Stimulated activated CD4-positive, alpha-beta T cell treated with anti-CD3 and anti-CD28 coated beads, Interleukin-15, amount 100 ng/mL, for 1 hour (primary cell): ENCODE measurements around the gene USP48.
A peak's percentile ranks its signal among the peaks of the same experiment; 100 is the strongest.

Experiments used
- DNase-seq, 2 donors: peaks; one replicate each; pipeline ENCODE4 v3.0.0-alpha.2; 2020; ENCODE audit warnings: low read depth in 1 of 2, low spot score in 1 of 2

Gene USP48

DNA sequence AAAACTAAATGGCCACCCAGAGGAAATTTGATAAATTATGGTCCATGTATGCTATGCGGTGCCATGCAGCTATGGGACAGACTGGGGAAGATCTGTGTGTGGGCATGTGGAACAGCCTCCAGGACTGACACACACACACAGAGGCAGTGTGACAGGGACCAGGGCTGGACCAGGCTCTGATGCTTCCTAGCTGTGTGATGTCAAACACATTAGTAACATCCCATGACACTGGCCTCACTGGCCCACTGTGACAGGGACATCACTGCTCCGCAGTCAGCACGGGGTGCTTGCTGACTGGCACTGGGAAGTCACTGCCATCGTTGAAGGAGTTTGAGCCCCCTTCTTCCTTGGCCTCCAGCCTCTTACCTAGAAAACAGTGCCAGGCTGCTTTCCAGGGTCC, 127.7 kb downstream of the USP48 start:
- no peak for DNase-seq

DNA sequence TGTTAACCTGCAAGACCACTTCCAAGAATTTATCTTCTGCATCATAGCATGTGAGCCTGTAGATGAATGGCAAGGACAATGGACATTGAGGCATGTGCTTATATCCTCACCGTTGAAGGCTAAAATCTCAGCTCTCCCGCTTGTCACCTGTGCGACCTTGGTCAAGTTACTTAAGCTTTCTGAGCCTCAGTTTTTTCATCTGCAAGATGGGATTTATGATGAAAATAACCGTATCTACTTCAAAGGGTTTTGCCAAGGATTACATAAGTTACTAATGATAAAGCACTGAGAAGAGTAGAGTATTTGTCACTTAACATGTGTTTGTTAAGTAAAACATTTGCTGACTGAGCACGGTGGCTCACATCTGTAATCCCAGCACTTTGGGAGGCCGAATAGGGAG, 128.7 kb downstream of the USP48 start:
- DNase-seq, result no peak

DNA sequence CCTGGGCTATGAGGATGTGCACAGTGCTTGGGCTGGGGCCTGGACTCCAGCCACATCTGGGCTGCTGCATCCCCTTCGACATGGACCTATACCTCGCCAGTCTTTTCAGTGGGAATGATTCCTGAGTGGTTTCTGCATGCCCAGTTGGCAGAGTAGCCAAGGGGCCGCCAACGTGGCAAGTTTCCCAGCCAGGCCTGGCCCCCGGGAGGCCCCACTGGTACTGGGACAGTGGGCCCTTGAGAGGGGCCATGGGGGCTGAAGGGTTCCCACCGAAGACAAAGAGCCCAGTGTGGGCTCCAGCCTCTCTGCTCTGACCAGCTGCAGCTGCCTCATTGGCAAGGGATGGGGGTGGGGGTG, 129.2 kb downstream of the USP48 start:
- DNase-seq, result no peak

DNA sequence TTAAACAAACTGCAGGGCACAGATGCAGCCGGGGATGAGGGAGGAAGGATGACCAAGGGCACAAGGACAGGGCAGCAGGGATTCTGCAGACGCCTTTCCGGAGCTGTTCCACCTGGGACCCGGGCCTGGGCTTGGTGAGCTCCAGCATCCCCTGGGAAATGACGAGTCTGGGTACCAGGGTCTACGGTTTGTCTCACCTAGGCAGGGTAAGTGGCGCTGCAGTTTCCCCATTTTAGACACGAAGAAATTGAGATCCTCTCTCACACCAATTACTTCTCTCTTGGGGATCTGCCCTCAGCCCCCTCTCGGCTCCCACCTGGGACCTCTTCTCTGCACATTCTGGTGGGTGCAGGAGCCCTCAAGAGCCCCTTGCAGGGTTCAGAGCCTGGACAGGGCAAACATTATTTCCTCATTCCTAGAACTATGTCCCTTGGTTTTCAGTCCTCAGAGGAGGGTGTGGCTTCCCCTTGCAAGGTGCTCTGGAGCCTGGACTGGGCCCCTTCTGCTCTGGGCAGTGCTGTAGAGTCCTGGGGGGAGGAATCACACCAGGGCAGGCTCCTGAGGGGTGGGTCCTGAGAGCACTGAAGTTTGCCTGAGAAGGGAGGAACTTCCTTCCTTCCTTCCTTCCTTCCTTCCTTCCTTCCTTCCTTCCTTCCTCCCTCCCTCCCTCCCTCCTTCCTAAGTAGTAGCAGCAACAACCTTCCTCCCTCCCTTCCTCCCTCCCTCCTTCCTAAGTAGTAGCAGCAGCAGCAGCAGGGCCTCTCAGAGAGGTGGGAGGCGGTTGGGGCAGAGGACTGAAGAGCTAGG, 129.8 kb downstream of the USP48 start:
- DNase-seq, result no peak

DNA sequence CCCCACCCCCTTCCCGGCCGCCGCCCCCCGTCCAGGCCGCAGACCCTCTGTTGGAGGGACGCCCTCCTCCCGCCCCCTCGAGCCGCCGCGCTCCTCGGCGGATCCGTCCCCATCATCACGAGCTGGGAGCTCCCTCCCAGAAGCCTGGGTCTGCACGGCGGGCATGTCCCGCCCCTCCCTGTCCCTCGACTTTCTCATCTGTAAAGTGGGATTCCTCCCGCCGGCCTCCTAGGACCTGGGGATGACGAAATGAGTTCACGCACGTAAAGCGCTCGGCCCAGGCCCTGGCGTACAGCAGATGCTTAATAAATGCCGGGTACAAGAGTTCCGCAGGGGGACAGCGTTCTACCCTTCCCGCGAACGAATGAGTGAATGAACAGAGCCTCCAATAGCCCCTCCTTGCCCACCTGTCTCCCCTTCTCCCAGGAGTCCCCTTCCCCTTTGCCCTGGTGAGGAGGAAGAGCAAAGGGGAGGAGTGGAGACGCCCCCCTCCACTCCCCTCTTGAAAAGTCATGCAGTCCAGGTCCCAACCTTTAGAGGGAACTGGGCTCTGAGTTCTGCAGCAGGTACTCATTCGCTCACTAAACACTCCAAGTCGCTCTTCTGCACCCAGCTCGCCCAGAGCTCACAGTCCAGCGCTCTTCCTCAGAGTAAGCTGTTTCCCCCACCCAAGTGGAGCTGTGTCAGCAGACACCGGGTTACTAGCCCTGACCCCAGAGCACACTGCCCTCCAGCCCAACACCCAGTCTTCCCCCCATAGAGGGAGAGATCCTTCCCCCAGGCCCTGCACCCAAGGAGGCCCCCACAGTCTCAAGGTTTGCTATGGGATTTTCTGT, 130.6 kb downstream of the USP48 start:
- DNase-seq, result no peak

DNA sequence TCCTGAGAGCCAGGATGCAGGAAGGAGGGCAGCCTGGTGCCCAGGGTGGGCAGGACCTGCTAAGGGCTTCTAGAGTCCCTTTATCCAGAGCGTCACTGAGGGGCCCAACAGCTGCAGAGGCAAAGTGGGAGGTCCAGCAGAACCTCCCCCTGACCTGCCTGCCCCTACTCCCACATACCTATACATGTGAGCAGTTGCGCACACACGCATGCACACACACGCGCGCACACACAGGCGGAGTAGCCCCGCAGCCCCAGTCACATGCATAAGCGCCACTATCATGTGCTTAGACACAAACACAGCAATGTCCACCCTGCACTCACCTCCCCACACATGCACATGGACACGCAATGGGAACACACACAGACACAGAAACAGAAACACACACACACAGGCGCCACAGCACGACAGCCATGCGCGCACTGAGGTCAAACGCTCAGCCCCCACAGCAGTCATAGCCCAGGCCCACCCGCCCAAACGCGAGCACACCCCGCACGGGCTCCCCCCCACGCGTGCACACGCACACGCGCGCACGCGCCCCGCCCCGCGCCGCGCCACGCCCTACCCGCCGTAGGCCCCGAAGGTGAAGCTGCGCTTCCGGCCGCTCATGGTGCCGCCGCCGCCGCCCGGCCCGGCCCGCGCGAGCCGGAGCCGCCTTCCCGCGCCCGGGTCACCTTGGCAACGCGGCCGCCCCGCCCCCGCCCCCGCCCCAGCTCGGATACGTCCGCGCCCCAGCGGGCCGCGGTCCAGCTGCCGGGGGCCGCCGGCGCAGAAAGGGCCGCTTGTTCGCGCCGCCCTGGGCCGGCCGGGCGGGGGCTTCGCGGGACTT, 131.5 kb downstream of the USP48 start:
- peak in 1 of 2 donors; percentile 9 for DNase-seq

DNA sequence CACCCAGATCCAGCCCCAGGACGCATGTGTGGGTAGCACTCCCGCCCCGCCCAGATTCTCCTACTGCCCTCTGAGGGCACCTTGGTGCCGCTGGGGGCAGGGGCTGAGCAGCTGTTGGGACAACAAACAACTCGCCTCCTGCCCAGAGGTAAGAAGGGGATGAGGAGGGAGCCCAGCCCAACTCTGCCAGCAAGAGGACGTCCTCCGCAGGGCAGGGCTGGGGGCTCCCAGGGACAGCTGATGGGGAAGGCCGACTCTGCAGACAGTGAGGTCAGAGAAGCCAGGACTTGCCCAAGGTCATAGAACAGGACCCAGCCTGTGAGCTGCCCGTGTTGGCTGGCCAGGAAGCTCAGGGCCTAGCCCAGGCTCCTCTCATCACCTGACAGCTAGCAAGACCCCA, 132.5 kb downstream of the USP48 start:
- DNase-seq, result no peak

DNA sequence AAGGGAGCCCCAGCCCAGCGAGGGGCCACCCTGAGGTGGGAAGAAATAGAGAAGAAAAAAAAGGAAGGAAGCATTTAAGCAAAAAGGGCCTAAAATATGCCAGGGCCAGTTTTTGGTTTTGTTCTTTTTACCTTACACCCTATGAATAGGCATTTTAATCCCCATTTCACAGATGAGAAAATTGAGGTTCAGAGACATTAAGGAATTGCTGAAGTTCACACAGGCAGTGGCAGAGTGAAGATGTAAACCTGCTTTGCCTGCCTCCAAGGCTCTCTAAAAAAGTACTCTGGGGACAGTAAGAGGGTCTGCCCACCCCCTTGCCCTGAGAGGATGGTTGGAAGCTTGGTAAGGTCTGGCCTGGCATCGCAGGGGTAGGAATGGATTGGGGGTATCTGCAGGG, 133.6 kb downstream of the USP48 start:
- DNase-seq, result no peak

DNA sequence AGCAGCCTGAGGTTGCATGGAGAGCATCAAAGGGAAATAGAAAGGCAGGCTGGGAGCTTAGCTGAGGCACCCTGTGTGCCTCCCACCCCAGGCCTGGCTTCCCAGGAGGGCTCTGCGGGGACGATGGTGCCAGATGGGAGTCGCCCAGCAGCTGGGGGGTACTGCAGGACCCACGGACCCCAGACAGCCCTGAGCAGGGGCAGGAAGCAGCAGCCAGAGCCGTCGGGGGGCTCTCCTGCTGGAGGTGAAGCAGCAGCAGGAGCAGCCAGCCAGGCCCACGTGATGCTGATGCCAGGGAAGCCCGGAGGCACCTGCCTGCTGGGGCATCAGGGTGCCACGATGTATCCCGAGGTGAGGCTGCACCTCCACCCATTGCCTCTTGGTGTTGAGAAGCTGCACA, 134.2 kb downstream of the USP48 start:
- DNase-seq, result no peak

DNA sequence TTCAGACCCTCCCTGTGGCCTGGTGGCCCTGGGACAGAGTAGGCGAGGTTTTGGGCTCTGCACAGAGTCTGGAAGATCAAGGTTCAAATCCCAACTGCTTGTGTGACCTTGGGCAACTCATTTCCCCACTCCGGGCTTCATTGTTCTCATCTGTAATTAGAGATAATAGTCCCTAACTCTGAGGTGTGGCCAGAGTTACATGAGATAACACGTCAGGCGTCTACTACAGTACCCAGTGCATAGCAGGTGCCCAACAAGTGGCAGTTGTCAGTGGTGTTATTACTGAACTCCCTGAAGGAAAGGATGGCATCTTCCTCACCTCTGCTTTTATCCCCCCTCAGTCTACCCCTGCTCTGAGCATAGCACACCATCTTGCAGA, 134.6 kb downstream of the USP48 start:
- no peak for DNase-seq

DNA sequence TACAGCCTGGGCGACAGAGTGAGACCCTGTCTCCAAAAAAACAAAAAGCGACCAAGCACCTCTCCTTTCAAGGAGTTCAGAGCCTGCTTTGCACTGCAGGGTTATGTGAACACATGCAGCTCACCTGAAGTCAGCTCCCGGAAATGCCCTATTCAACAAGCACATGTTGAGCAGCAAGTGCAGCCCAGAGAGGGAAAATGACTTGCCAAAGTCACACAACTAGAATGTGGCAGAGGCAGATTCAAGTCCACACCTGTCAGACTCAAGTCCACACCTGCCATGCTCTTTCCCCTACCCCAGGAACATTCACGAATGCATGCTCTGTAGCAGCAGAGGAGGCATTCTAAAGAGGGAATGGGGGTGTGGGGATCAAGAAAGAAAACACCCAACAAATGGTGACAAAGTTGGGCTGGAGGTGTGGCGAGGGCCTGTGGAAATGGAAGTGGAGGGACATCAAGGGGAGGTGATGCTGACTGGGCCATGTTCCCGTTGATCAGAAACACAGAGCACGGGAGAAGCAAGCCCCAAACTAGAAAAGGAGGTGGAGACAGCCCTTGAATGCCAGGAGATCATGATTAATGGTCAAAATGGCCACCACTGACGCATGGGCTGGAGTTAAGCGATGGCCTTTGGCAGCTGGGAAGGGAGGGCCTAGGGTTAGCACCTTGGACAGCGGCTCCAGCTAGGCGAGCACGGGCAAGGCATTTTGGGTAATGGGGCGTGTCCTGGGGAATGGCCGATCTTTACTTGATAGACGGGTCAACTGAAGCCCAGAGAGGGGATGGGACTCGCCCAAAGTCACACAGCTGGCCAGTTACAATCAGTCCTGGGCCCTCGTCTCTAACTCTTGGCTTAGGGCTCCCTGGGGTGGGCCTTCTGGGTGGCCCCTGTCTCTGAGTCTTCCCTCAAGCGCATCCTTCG, 135.3 kb downstream of the USP48 start:
- DNase-seq, result no peak

DNA sequence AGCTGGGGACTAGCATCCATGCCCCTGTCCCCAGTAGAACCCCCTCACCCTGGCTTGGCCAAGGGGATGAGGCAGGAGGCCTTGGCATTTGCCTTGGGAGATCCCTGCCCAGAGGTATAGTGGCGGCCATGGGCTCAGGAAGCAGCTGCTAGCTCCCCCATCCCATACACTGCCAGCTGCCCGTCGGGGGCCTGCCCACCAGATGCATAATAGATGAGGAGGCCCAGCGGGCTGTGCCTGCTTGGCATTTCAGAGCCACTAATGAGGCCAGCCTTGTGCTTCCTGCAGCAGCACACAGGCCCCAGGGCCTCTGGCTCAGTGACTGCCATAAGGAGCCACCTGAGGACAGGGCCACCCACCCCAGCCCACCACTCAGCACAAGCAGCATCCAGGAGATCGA, 137.4 kb downstream of the USP48 start:
- DNase-seq, result no peak

DNA sequence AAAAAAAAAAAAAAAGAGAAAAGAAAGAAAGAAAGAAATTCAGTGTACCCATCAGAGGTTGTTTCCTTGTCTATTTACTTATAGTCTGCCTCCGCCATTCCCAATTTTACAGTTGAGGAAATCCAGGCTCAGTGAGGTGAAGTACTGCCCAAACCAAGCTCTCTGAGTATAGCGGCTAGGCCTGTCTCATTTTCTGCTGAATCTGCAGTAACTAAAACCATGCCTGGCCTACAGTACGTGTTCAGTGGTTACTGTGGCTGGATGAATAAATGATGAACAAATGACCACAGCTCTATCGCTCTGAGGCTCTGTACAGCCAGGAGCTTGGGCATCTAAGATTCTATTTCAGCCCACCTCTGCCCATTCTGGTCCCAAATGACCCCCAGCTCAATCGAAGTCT, 138.0 kb downstream of the USP48 start:
- DNase-seq, result no peak

DNA sequence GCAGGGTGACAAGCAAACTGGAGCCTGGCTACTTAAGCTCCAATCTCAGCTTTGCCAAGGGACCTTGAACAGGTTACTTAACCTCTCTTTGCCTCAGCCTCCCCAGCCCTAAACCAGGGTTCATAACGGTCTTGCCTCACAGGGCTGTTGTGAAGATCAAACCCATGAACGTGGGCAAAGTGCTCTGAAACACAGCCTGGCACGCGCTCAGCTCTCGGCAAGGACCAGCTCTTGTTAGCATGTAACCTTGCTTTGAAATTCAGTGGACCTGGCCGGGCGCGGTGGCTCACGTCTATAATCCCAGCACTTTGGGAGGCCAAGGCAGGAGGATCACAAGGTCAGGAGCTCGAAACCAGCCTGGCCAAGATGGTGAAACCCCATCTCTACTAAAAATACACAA, 138.6 kb downstream of the USP48 start:
- DNase-seq, result no peak

DNA sequence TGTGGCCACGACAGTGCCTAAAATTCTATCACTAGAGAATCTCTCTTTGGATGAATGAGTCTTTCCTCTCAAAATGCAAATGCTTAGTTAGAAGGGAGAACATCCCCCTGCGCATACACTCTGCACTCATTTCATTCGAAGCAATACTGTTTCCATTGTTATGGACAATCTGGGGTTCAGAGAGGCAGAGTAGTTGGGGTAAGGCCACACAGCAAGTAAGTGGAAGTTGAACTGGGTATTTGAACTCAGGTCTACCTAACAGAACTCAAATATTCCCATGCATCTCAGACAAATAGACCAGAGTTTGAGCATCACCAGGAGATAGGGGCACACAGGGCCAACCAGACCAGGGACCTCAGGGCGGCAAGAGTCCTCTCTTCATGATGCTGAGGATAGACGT, 139.3 kb downstream of the USP48 start:
- no peak for DNase-seq

DNA sequence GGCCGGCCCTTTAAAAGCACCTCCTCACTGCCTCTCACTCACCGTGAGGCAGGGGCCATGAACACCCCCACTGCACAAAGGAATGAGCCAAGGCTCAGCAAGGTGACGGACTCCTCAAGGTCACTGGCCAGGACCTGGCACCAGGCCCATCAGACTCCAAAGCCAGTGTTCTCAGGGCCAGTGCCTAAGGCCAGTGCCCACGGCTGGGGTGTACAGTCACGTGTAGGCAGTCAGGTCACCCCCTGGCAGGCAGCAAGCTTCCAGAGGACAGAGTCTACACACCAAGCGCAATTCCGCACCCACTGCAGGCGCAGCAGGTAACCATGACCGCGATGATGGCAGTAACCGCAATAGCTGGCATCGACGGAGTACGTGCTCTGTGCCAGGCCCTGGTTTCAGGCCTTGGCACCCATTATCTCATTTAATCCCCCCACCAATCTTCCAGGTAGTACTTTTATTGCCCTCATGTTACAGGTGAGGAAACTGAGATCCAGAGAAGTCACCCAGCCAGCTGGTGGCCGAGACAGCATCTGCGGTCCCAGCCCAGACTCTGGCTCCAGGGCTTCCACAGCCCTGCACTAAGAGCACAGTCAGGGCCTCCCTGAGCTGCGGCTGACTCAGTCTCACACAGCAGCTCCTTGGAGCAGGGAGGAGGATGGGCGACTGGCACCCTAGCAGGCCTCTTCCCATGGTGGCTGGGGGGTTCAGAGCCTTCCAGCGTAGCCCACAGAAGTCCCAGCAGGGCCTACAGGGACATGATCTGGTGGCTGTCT, 140.8 kb downstream of the USP48 start:
- DNase-seq, result no peak

DNA sequence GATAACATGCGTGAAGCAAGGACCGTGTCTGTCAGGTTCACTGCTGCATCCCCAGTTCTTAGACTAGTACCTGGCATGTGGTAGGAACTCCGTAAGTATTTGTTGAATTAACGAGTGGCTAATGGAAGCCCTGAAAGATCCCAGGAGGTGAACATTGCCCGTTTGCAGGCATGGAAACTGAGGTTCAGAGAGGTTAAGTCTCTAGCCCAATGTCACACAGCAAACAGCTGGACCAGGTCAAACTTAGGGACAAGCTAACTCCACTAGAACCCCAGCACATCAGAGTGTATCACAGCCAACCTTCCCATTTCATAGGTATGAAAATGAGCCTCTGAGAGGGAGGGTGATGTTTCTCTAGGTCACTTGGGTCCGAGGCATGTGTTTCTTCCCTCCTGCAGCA, 141.4 kb downstream of the USP48 start:
- DNase-seq, result no peak

DNA sequence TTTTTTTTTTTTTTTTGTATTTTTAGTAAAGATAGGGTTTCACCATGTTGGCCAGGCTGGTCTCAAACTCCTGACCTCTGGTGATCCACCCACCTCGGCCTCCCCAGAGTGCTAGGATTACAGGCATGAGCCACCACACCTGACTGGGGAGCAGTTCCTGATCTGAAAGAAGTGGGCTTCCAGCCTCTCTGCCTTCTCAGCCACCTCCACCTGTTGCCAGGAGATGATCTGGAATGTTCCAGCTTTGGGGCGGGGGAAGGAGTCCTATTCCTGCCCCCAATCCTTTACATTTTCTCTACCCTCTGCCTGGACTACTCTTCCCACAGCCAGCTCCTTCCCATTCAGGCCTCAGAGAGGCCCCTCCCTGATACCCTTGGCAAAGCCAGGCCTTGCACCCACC, 141.9 kb downstream of the USP48 start:
- DNase-seq, result no peak

DNA sequence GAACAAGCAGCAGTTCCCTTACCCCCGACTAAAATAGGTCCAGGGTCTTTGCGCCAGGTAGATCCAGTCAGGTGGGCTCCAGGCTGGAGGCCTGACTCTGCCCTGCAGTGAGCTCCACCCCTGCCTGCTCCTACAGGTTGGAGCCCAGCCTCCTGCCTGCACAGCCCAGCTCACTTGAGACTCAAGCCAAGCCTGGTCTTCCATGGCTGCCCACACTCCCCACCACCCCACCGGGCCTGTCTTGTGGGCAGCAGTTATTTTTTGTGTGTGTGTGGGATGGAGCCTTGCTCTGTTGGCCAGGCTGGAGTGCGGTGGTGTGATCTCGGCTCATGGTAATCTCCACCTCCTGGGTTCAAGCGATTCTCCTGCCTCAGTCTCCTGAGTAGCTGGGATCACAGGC, 142.3 kb downstream of the USP48 start:
- no peak for DNase-seq

DNA sequence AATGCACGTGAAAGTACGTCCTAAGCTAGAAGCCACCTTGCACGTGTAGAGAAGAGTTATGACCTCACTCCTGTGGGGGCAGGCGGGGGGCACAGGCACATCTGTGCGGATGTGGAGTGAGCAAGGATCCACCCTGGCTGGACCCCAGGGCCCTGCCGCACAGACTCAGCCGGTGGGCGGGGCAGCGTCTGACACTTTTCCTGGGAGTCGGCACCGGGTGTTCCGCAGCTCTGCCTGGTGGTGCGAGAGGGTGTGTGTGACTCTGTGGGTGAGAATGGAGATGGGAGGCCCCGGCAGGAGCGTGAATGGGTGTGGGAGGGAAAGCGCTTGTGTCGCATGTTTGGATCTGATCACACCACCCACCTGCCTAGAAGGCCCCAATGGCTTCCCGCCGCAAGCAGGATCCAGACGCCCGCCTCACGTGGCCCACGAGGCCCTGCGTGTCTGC, 143.3 kb downstream of the USP48 start:
- no peak for DNase-seq
